ENCODE measurements around the gene PCDHGA2. TPM values are rescaled to one million over a fixed set of nuclear protein-coding genes. Genes with fewer than 3 reads are reported as not detected.
"Not testable (repeated sequence)": the region's sequence is repeated elsewhere in the genome, so short reads cannot be mapped to it uniquely, and the experiment has no call there.

Gene PCDHGA2
- total RNA-seq, 4 donors from 2014 or later, result 0.57 to 1.7 (median 1.1) TPM; not detected in 1

DNA sequence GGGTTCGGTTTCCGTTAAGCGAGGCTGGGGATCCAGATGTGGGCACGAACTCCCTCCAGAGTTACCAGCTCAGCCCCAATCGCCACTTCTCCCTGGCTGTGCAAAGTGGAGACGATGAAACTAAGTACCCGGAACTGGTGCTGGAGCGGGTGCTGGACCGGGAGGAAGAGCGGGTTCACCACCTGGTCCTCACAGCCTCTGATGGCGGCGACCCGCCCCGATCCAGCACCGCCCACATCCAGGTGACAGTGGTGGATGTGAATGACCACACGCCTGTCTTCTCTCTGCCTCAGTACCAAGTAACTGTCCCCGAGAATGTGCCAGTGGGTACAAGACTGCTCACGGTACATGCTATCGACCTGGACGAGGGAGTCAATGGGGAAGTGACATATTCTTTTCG, 44.8 kb downstream of the PCDHGA2 start:
- no peak overlapping the region for H3K4me3 ChIP-seq

GRCh38 chr5:141384471-141385267, 46.1 kb downstream of the PCDHGA2 start:
- Histone ChIP-seq H3K4me1 (no peaks in the 10 kb centered on the region), H3K27ac (no peak overlapping the region), H3K9me3 (peaks cover 0 to 63% (median 7%) of the 10 kb centered on the region in 4 donors), H3K4me3 (no peak overlapping the region), H3K27me3 (no peaks in the 10 kb centered on the region), H3K36me3 (no peaks in the 10 kb centered on the region)
- TF ChIP-seq CTCF (IDR thresholded peaks at IDR 0.05), result no peak
- TF ChIP-seq POLR2A (IDR thresholded peaks at IDR 0.05), result no peak
- DNase-seq, result no peak

More for the DNA sequence above, 44.8 kb downstream of the PCDHGA2 start:
- TF ChIP-seq POLR2A (IDR thresholded peaks at IDR 0.05) (no peak), CTCF (IDR thresholded peaks at IDR 0.05) (no peak)
- Histone ChIP-seq H3K9me3 (peaks cover 0 to 50% (median 4%) of the 10 kb centered on the region in 4 donors), H3K4me1 (no peaks in the 10 kb centered on the region), H3K36me3 (no peaks in the 10 kb centered on the region), H3K27ac (no peak overlapping the region), H3K27me3 (no peaks in the 10 kb centered on the region)
- no peak for DNase-seq

- not testable (repeated sequence) for DNase-seq, H3K4me3 ChIP-seq
These were observed 49.2 kb downstream of the PCDHGA2 start, which contains the start of gene PCDHGB4 for GRCh38 chr5:141387557-141388311. Gene PCDHGB4, plus strand, starts transcription at chr5:141387698. Its CDS starts 187 bp downstream, at chr5:141387885.

GRCh38 chr5:141388661-141389060, 50.1 kb downstream of the PCDHGA2 start:
- Histone ChIP-seq H3K27me3 (no peaks in the 10 kb centered on the region), H3K4me1 (no peaks in the 10 kb centered on the region), H3K36me3 (no peaks in the 10 kb centered on the region), H3K27ac (no peak overlapping the region), H3K4me3 (no peak overlapping the region), H3K9me3 (peaks cover 0 to 60% (median 13%) of the 10 kb centered on the region in 4 donors)
- no peak for DNase-seq
- TF ChIP-seq POLR2A (IDR thresholded peaks at IDR 0.05), result no peak
- TF ChIP-seq CTCF (IDR thresholded peaks at IDR 0.05), result no peak

More at GRCh38 chr5:141387557-141388311, 49.2 kb downstream of the PCDHGA2 start, which contains the start of gene PCDHGB4:
- not testable (repeated sequence) for H3K36me3 ChIP-seq, H3K27ac ChIP-seq, H3K27me3 ChIP-seq, H3K4me1 ChIP-seq
- peaks cover 0 to 60% (median 10%) of the 10 kb centered on the region in 4 donors for H3K9me3 ChIP-seq
- TF ChIP-seq CTCF (IDR thresholded peaks at IDR 0.05), result peak in 3 of 6 experiments; percentile 4 to 17 (median 14)

DNA sequence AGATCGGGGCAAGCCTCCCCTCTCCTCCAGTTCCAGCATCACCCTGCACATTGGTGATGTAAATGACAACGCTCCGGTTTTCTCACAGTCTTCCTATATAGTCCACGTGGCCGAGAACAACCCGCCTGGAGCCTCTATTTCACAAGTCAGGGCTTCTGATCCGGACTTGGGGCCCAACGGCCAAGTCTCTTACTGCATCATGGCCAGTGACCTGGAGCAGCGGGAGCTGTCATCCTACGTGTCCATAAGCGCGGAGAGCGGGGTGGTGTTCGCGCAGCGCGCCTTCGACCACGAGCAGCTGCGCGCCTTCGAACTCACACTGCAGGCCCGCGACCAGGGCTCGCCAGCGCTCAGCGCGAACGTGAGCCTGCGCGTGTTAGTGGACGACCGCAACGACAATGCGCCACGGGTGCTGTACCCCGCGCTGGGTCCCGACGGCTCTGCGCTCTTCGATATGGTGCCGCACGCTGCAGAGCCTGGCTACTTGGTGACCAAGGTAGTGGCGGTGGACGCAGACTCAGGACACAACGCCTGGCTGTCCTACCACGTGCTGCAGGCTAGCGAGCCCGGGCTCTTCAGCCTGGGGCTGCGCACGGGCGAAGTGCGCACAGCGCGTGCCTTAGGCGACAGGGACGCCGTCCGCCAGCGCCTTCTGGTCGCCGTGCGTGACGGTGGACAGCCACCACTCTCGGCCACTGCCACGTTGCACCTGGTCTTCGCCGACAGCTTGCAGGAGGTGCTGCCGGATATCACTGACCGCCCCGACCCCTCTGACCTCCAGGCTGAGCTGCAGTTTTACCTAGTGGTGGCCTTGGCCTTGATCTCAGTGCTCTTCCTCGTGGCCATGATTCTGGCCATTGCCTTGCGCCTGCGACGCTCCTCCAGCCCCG, 50.8 kb downstream of the PCDHGA2 start:
- Histone ChIP-seq H3K9me3 (peaks cover 0 to 62% (median 15%) of the 10 kb centered on the region in 4 donors), H3K4me3 (no peak overlapping the region)
- TF ChIP-seq CTCF (IDR thresholded peaks at IDR 0.05), result no peak

More for the DNA sequence above, 50.8 kb downstream of the PCDHGA2 start:
- Histone ChIP-seq H3K27me3 (no peaks in the 10 kb centered on the region), H3K36me3 (no peaks in the 10 kb centered on the region), H3K27ac (no peak overlapping the region), H3K4me1 (no peaks in the 10 kb centered on the region)
- DNase-seq, result no peak
